Measurements from ENCODE around the gene CGNL1. TPM values are rescaled to one million over a fixed set of nuclear protein-coding genes. Genes with fewer than 3 reads are reported as not detected.

Gene CGNL1
- total RNA-seq, 1 donor = under 0.01 TPM

GRCh38 chr15:57562196-57562769 is 186.0 kb downstream of the CGNL1 start:
- H3K4me3 ChIP-seq (ENCODE audit: low read length) = no peak overlapping the region

GRCh38 chr15:57563416-57563815 is 187.1 kb downstream of the CGNL1 start:
- Histone ChIP-seq H3K4me3 (ENCODE audit: low read length) (no peak overlapping the region), H3K9me3 (ENCODE audit: low read depth, low read length) (no peaks in the 10 kb centered on the region), H3K4me1 (ENCODE audit: insufficient read depth, low read length) (peaks cover 13% of the 10 kb centered on the region), H3K27me3 (ENCODE audit: insufficient read depth, low read length) (no peaks in the 10 kb centered on the region)

More at GRCh38 chr15:57562196-57562769, 186.0 kb downstream of the CGNL1 start:
- Histone ChIP-seq H3K27me3 (ENCODE audit: insufficient read depth, low read length) (no peaks in the 10 kb centered on the region), H3K4me1 (ENCODE audit: insufficient read depth, low read length) (peaks cover 13% of the 10 kb centered on the region), H3K9me3 (ENCODE audit: low read depth, low read length) (no peaks in the 10 kb centered on the region)

- H3K4me1 ChIP-seq (ENCODE audit: insufficient read depth, low read length) = peaks cover 13% of the 10 kb centered on the region
- no peaks in the 10 kb centered on the region for H3K27me3 ChIP-seq (ENCODE audit: insufficient read depth, low read length)
- no peak overlapping the region for H3K4me3 ChIP-seq (ENCODE audit: low read length)
- no peaks in the 10 kb centered on the region for H3K9me3 ChIP-seq (ENCODE audit: low read depth, low read length)
Measured at GRCh38 chr15:57565311-57565710, 189.0 kb downstream of the CGNL1 start.

- Histone ChIP-seq H3K4me3 (ENCODE audit: low read length) (no peak overlapping the region), H3K9me3 (ENCODE audit: low read depth, low read length) (no peaks in the 10 kb centered on the region), H3K4me1 (ENCODE audit: insufficient read depth, low read length) (peaks cover 5% of the 10 kb centered on the region), H3K27me3 (ENCODE audit: insufficient read depth, low read length) (no peaks in the 10 kb centered on the region)
Measured at GRCh38 chr15:57566834-57567233, 190.5 kb downstream of the CGNL1 start.

- peaks cover 5% of the 10 kb centered on the region for H3K4me1 ChIP-seq (ENCODE audit: insufficient read depth, low read length)
- no peaks in the 10 kb centered on the region for H3K27me3 ChIP-seq (ENCODE audit: insufficient read depth, low read length)
- H3K4me3 ChIP-seq (ENCODE audit: low read length) = no peak overlapping the region
- no peaks in the 10 kb centered on the region for H3K9me3 ChIP-seq (ENCODE audit: low read depth, low read length)
Measured at GRCh38 chr15:57567891-57568290, 191.6 kb downstream of the CGNL1 start.

GRCh38 chr15:57568299-57568698 is 192.0 kb downstream of the CGNL1 start:
- H3K4me1 ChIP-seq (ENCODE audit: insufficient read depth, low read length) = peaks cover 5% of the 10 kb centered on the region
- H3K9me3 ChIP-seq (ENCODE audit: low read depth, low read length) = no peaks in the 10 kb centered on the region

GRCh38 chr15:57570340-57570739 is 194.0 kb downstream of the CGNL1 start:
- no peaks in the 10 kb centered on the region for H3K9me3 ChIP-seq (ENCODE audit: low read depth, low read length)
- no peak overlapping the region for H3K4me3 ChIP-seq (ENCODE audit: low read length)
- no peaks in the 10 kb centered on the region for H3K27me3 ChIP-seq (ENCODE audit: insufficient read depth, low read length)
- H3K4me1 ChIP-seq (ENCODE audit: insufficient read depth, low read length) = peaks cover 2% of the 10 kb centered on the region

More at GRCh38 chr15:57568299-57568698, 192.0 kb downstream of the CGNL1 start:
- Histone ChIP-seq H3K4me3 (ENCODE audit: low read length) (no peak overlapping the region), H3K27me3 (ENCODE audit: insufficient read depth, low read length) (no peaks in the 10 kb centered on the region)

GRCh38 chr15:57570994-57571393 is 194.7 kb downstream of the CGNL1 start:
- Histone ChIP-seq H3K27me3 (ENCODE audit: insufficient read depth, low read length) (no peaks in the 10 kb centered on the region), H3K4me1 (ENCODE audit: insufficient read depth, low read length) (no peaks in the 10 kb centered on the region), H3K9me3 (ENCODE audit: low read depth, low read length) (no peaks in the 10 kb centered on the region)

GRCh38 chr15:57571725-57572124 is 195.4 kb downstream of the CGNL1 start:
- Histone ChIP-seq H3K4me3 (ENCODE audit: low read length) (no peak overlapping the region), H3K9me3 (ENCODE audit: low read depth, low read length) (no peaks in the 10 kb centered on the region), H3K4me1 (ENCODE audit: insufficient read depth, low read length) (no peaks in the 10 kb centered on the region), H3K27me3 (ENCODE audit: insufficient read depth, low read length) (no peaks in the 10 kb centered on the region)

More at GRCh38 chr15:57570994-57571393, 194.7 kb downstream of the CGNL1 start:
- no peak overlapping the region for H3K4me3 ChIP-seq (ENCODE audit: low read length)

GRCh38 chr15:57572468-57572867 is 196.2 kb downstream of the CGNL1 start:
- Histone ChIP-seq H3K4me1 (ENCODE audit: insufficient read depth, low read length) (no peaks in the 10 kb centered on the region), H3K4me3 (ENCODE audit: low read length) (no peak overlapping the region), H3K9me3 (ENCODE audit: low read depth, low read length) (no peaks in the 10 kb centered on the region), H3K27me3 (ENCODE audit: insufficient read depth, low read length) (no peaks in the 10 kb centered on the region)

GRCh38 chr15:57573151-57573550 is 196.8 kb downstream of the CGNL1 start:
- Histone ChIP-seq H3K4me1 (ENCODE audit: insufficient read depth, low read length) (no peaks in the 10 kb centered on the region), H3K27me3 (ENCODE audit: insufficient read depth, low read length) (no peaks in the 10 kb centered on the region), H3K4me3 (ENCODE audit: low read length) (no peak overlapping the region), H3K9me3 (ENCODE audit: low read depth, low read length) (no peaks in the 10 kb centered on the region)

- Histone ChIP-seq H3K4me1 (ENCODE audit: insufficient read depth, low read length) (no peaks in the 10 kb centered on the region), H3K27me3 (ENCODE audit: insufficient read depth, low read length) (no peaks in the 10 kb centered on the region), H3K9me3 (ENCODE audit: low read depth, low read length) (no peaks in the 10 kb centered on the region), H3K4me3 (ENCODE audit: low read length) (no peak overlapping the region)
Measured at GRCh38 chr15:57575363-57575762, 199.1 kb downstream of the CGNL1 start.

GRCh38 chr15:57578288-57578900 is 202.1 kb downstream of the CGNL1 start:
- Histone ChIP-seq H3K27me3 (ENCODE audit: insufficient read depth, low read length) (peaks cover 2% of the 10 kb centered on the region), H3K4me3 (ENCODE audit: low read length) (no peak overlapping the region), H3K4me1 (ENCODE audit: insufficient read depth, low read length) (no peaks in the 10 kb centered on the region), H3K9me3 (ENCODE audit: low read depth, low read length) (no peaks in the 10 kb centered on the region)

GRCh38 chr15:57580428-57580827 is 204.1 kb downstream of the CGNL1 start:
- H3K27me3 ChIP-seq (ENCODE audit: insufficient read depth, low read length) = peaks cover 2% of the 10 kb centered on the region
- H3K9me3 ChIP-seq (ENCODE audit: low read depth, low read length) = no peaks in the 10 kb centered on the region
- H3K4me1 ChIP-seq (ENCODE audit: insufficient read depth, low read length) = no peaks in the 10 kb centered on the region
- H3K4me3 ChIP-seq (ENCODE audit: low read length) = no peak overlapping the region

GRCh38 chr15:57580866-57581265 is 204.6 kb downstream of the CGNL1 start:
- Histone ChIP-seq H3K4me3 (ENCODE audit: low read length) (no peak overlapping the region), H3K4me1 (ENCODE audit: insufficient read depth, low read length) (peaks cover 1% of the 10 kb centered on the region), H3K27me3 (ENCODE audit: insufficient read depth, low read length) (peaks cover 2% of the 10 kb centered on the region), H3K9me3 (ENCODE audit: low read depth, low read length) (no peaks in the 10 kb centered on the region)

GRCh38 chr15:57582090-57582489 is 205.8 kb downstream of the CGNL1 start:
- H3K4me3 ChIP-seq (ENCODE audit: low read length) = no peak overlapping the region
- peaks cover 12% of the 10 kb centered on the region for H3K4me1 ChIP-seq (ENCODE audit: insufficient read depth, low read length)
- H3K9me3 ChIP-seq (ENCODE audit: low read depth, low read length) = no peaks in the 10 kb centered on the region
- H3K27me3 ChIP-seq (ENCODE audit: insufficient read depth, low read length) = peaks cover 2% of the 10 kb centered on the region

Measured in mononuclear cell (primary cell).